ENCODE measurements around the gene SMARCD2.

- TF ChIP-seq, protein P1, sequence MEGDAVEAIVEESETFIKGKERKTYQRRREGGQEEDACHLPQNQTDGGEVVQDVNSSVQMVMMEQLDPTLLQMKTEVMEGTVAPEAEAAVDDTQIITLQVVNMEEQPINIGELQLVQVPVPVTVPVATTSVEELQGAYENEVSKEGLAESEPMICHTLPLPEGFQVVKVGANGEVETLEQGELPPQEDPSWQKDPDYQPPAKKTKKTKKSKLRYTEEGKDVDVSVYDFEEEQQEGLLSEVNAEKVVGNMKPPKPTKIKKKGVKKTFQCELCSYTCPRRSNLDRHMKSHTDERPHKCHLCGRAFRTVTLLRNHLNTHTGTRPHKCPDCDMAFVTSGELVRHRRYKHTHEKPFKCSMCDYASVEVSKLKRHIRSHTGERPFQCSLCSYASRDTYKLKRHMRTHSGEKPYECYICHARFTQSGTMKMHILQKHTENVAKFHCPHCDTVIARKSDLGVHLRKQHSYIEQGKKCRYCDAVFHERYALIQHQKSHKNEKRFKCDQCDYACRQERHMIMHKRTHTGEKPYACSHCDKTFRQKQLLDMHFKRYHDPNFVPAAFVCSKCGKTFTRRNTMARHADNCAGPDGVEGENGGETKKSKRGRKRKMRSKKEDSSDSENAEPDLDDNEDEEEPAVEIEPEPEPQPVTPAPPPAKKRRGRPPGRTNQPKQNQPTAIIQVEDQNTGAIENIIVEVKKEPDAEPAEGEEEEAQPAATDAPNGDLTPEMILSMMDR (IDR thresholded peaks at IDR 0.05): no peak
- no peak for TF ChIP-seq POLR2A (IDR thresholded peaks at IDR 0.05)
These were observed 32.5 kb downstream of the SMARCD2 start for GRCh38 chr17:63809970-63810369.
